SK-N-MC (cell line): ENCODE results near the gene MAP1S.

Source experiments
- EZH2 ChIP-seq: fragments of 200-600 bp; sonication (generic); IDR thresholded peaks from one replicate; pipeline ENCODE4 v1.6.1; 2017; ENCODE audit warnings: antibody characterized with exemption
- POLR2AphosphoS5 ChIP-seq: IDR thresholded peaks from 2 replicates; pipeline ENCODE4 v1.6.1; 2012; ENCODE audit warnings: mild to moderate bottlenecking, low read depth, low read length, borderline replicate concordance

DNA sequence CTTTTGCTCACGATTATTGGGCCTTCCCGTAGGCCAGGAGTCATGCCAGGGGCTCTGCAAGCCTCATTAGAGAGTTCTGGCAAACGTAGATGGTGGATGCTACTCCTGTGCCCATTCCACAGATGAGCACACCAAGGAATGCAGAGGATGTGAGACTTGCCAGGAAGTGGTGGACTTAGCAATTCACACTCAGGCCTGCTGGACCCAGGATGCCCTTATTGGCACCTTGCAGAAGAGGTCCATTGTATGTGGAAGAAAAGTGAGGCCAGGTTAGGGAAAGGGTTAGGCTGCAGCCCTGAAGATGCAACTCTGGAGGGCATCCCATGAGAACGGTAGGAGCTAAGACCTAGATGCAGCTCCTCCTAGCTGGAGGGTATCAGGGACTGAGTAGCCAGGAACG is 37.0 kb upstream of the MAP1S start:
- no peak for TF ChIP-seq POLR2AphosphoS5
- TF ChIP-seq EZH2, result no peak
